Endothelial cell of umbilical vein (primary cell): ENCODE data around the gene SH3GL3. TPM values are rescaled to one million over a fixed set of nuclear protein-coding genes. Genes with fewer than 3 reads are reported as not detected.

Experiments used
- BruUV-seq: library from RNA; stranded (reverse); fragments of 400-500 nt; replicated peaks from 2 replicates; lab custom pipeline; 2021; lab: Mats Ljungman, UMichigan
- CTCF ChIA-PET: fragments of 300-600, 350-600 bp; sonication (Branson Sonifier 250); formaldehyde crosslinking; loops from one replicate; lab custom pipeline; 2021; ENCODE audit warnings: antibody characterized with exemption, inconsistent platforms; lab: Charles Lee
- POLR2A ChIA-PET: fragments of 300-600, 350-600 bp; sonication (Branson Sonifier 250); formaldehyde crosslinking; loops from one replicate; lab custom pipeline; 2021; ENCODE audit warnings: antibody characterized with exemption, inconsistent platforms; lab: Charles Lee
- DNase-seq: peaks from one replicate; pipeline ENCODE4 v3.0.0-alpha.2; 2011; ENCODE audit warnings: low read depth, low spot score
- FAIRE-seq: peaks from 2 replicates; lab custom pipeline; 2011; peaks lifted over from hg19 to GRCh38; lab: Jason Lieb, UNC
- H2AFZ ChIP-seq: 2 replicates; pipeline ENCODE4 v1.6.0; 2012; ENCODE audit warnings: low read depth, low read length, control low read depth, inconsistent platforms
- H3K27ac ChIP-seq: 2 replicates; pipeline ENCODE4 v1.5.1; 2011; ENCODE audit warnings: low read depth, mild to moderate bottlenecking, control low read depth, low read length, moderate library complexity; ENCODE audit not compliant: insufficient read depth
- H3K27me3 ChIP-seq, 2 experiments: 2 replicates each; pipeline versions ENCODE4 v1.6.0 to v1.6.1; 2011; ENCODE audit warnings: low read length in 2 of 2, mixed read lengths in 1 of 2; ENCODE audit not compliant: control insufficient read depth in 2 of 2, insufficient read depth in 2 of 2
- H3K36me3 ChIP-seq, 2 experiments: 2 replicates in 1 of 2; 3 replicates in 1 of 2; pipeline ENCODE4 v1.5.1; 2011; ENCODE audit warnings: low read length in 2 of 2, mild to moderate bottlenecking in 1 of 2, moderate library complexity in 1 of 2; ENCODE audit not compliant: control insufficient read depth in 2 of 2, insufficient read depth in 2 of 2; ENCODE audit errors: extremely low read depth in 1 of 2
- H3K4me1 ChIP-seq: 3 replicates; pipeline ENCODE4 v1.5.1; 2011; ENCODE audit warnings: mild to moderate bottlenecking, low read length; ENCODE audit not compliant: control insufficient read depth, insufficient read depth; ENCODE audit errors: extremely low read depth
- H3K4me2 ChIP-seq: 2 replicates; pipeline ENCODE4 v1.6.1; 2011; ENCODE audit warnings: low read length, control low read depth, mixed read lengths; ENCODE audit not compliant: insufficient read depth
- H3K4me3 ChIP-seq, 3 experiments: fragments of 200-600 bp in 1 of 3; sonication (generic), shearing (Covaris generic) in 1 of 3; replicated peaks in 1 of 3; 2 replicates each; pipeline ENCODE4 v1.5.1; 2011 to 2016; ENCODE audit warnings: control low read depth in 3 of 3, low read length in 3 of 3, mild to moderate bottlenecking in 2 of 3, inconsistent platforms in 1 of 3, low read depth in 1 of 3, moderate library complexity in 1 of 3; ENCODE audit not compliant: insufficient read depth in 1 of 3
- H3K79me2 ChIP-seq: 2 replicates; pipeline ENCODE4 v1.6.0; 2012; ENCODE audit warnings: low read length, inconsistent platforms; ENCODE audit not compliant: control insufficient read depth, insufficient read depth
- H3K9ac ChIP-seq: replicated peaks from 2 replicates; pipeline ENCODE3; 2011; ENCODE audit warnings: low read length, control low read depth; ENCODE audit not compliant: insufficient read depth; ENCODE audit errors: extremely low read depth
- H3K9me1 ChIP-seq: replicated peaks from 3 replicates; pipeline ENCODE4 v1.6.0; 2011; ENCODE audit warnings: mild to moderate bottlenecking, low read length; ENCODE audit not compliant: control insufficient read depth, insufficient read depth; ENCODE audit errors: extremely low read depth
- H3K9me3 ChIP-seq: replicated peaks from 2 replicates; pipeline ENCODE4 v1.5.1; 2012; ENCODE audit warnings: low read length, inconsistent platforms; ENCODE audit not compliant: control insufficient read depth, insufficient read depth
- H4K20me1 ChIP-seq: replicated peaks from 2 replicates; pipeline ENCODE3; 2011; ENCODE audit warnings: mild to moderate bottlenecking, low read length; ENCODE audit not compliant: control insufficient read depth, insufficient read depth; ENCODE audit errors: extremely low read depth
- EZH2 ChIP-seq: IDR thresholded peaks from 2 replicates; pipeline ENCODE4 v1.6.1; 2012; ENCODE audit warnings: borderline replicate concordance, low read depth, mild to moderate bottlenecking, moderate library complexity, low read length, inconsistent platforms; ENCODE audit not compliant: severe bottlenecking
- FOS ChIP-seq: IDR thresholded peaks from 2 replicates; pipeline ENCODE4 v1.6.1; 2011; ENCODE audit warnings: mild to moderate bottlenecking, low read length, moderate library complexity, borderline replicate concordance; ENCODE audit not compliant: insufficient read depth
- GATA2 ChIP-seq: IDR thresholded peaks from 2 replicates; pipeline ENCODE4 v1.7.0; 2011; ENCODE audit warnings: low read depth, mild to moderate bottlenecking, moderate library complexity, mixed read lengths, low read length; ENCODE audit not compliant: insufficient read length, insufficient read depth
- JUN ChIP-seq: IDR thresholded peaks from 2 replicates; pipeline ENCODE4 v1.6.1; 2011; ENCODE audit warnings: borderline replicate concordance, low read depth; ENCODE audit not compliant: insufficient read length, insufficient read depth
- MYC ChIP-seq: IDR thresholded peaks from one replicate; pipeline ENCODE4 v1.6.1; 2011; ENCODE audit warnings: mild to moderate bottlenecking, low read depth, low read length
- POLR2A ChIP-seq: IDR thresholded peaks from 2 replicates; pipeline ENCODE4 v1.6.1; 2012; ENCODE audit warnings: low read depth, mild to moderate bottlenecking, control low read depth, low read length
- POLR2AphosphoS5 ChIP-seq: IDR thresholded peaks from 2 replicates; pipeline ENCODE4 v1.6.1; 2012; ENCODE audit warnings: low read depth, mild to moderate bottlenecking, control low read depth, low read length, moderate library complexity; ENCODE audit not compliant: insufficient read depth
- dilution Hi-C: fragments of 300-500 bp; cut with MboI; formaldehyde crosslinking; loops from one replicate; pipeline ENCODE4 v1.15.0; 2019; ENCODE audit warnings: low sequenced_read_pairs; ENCODE audit not compliant: extremely low pct_ligation_motif_present
- intact Hi-C: fragments of 100-400 bp; cut with micrococcal nuclease; formaldehyde crosslinking; loops from one replicate; pipeline ENCODE4 v1.10.0; 2022
- polyA plus RNA-seq, 4 experiments: library from polyadenylated mRNA; depleted of rRNA in 3 of 4; stranded (reverse) in 3 of 4; unstranded in 1 of 4; fragments of >200 nt; gene quantifications; 2 replicates each; pipeline versions ENCODE4 v1.2.1 to v1.2.3, GENCODE V29; 2011 to 2012; ENCODE audit warnings: missing spikeins in 1 of 4
- total RNA-seq: library from RNA; stranded (reverse); gene quantifications from 2 replicates; pipeline ENCODE4 v1.2.3, GENCODE V29; 2021
- TF ChIP-seq, protein P1 (sequence below), 2 donors: IDR thresholded peaks; 1 replicate in 1 of 2; 2 replicates in 1 of 2; pipeline ENCODE4 v1.5.1; 2011; ENCODE audit warnings: low read length in 2 of 2, mild to moderate bottlenecking in 2 of 2, moderate library complexity in 2 of 2, control low read depth in 1 of 2, inconsistent platforms in 1 of 2, low read depth in 1 of 2; ENCODE audit not compliant: insufficient read depth in 1 of 2; ENCODE audit errors: extremely low read depth in 1 of 2
- TF ChIP-seq, protein P2 (sequence below): IDR thresholded peaks from 2 replicates; pipeline ENCODE4 v1.6.1; 2011; ENCODE audit not compliant: insufficient read depth, insufficient read length

Gene SH3GL3
- total and polyA plus RNA-seq, 2 donors (not counting 3 experiments of a cell fraction or from before 2014, with no cell fraction given) = not detected

GRCh38 chr15:83612226-83612625, 165.1 kb downstream of the SH3GL3 start:
- BruUV-seq = no TSS peak
- Histone ChIP-seq H3K4me1 (no peaks in the 10 kb centered on the region), H3K36me3 (no peaks in the 10 kb centered on the region), H3K79me2 (no peaks in the 10 kb centered on the region), H3K27me3 (no peaks in the 10 kb centered on the region), H4K20me1 (no peaks in the 10 kb centered on the region), H3K9ac (no peak overlapping the region), H3K9me3 (no peaks in the 10 kb centered on the region), H2AFZ (no peak overlapping the region), H3K27ac (no peak overlapping the region), H3K4me3 (no peak overlapping the region), H3K4me2 (no peak overlapping the region), H3K9me1 (no peaks in the 10 kb centered on the region)
- CTCF ChIA-PET = no interaction called here
- TF ChIP-seq MYC (no peak), JUN (no peak), POLR2AphosphoS5 (no peak), POLR2A (no peak), FOS (no peak), GATA2 (no peak), EZH2 (no peak)
- TF ChIP-seq, protein P1, sequence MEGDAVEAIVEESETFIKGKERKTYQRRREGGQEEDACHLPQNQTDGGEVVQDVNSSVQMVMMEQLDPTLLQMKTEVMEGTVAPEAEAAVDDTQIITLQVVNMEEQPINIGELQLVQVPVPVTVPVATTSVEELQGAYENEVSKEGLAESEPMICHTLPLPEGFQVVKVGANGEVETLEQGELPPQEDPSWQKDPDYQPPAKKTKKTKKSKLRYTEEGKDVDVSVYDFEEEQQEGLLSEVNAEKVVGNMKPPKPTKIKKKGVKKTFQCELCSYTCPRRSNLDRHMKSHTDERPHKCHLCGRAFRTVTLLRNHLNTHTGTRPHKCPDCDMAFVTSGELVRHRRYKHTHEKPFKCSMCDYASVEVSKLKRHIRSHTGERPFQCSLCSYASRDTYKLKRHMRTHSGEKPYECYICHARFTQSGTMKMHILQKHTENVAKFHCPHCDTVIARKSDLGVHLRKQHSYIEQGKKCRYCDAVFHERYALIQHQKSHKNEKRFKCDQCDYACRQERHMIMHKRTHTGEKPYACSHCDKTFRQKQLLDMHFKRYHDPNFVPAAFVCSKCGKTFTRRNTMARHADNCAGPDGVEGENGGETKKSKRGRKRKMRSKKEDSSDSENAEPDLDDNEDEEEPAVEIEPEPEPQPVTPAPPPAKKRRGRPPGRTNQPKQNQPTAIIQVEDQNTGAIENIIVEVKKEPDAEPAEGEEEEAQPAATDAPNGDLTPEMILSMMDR (IDR thresholded peaks at IDR 0.05; ENCODE audit: extremely low read depth in 1 of 2, insufficient read depth in 1 of 2, low read depth in 1 of 2, low read length in 2 of 2) = no peak
- TF ChIP-seq, protein P2, sequence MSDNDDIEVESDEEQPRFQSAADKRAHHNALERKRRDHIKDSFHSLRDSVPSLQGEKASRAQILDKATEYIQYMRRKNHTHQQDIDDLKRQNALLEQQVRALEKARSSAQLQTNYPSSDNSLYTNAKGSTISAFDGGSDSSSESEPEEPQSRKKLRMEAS = no peak
- dilution Hi-C loops (no loop called here), intact Hi-C loops (no loop called here)
- no peak for FAIRE-seq
- POLR2A ChIA-PET = no interaction called here
- no peak for DNase-seq
